GM19467 (cell line): ENCODE measurements around the gene CAV3.

Source experiments
- ATAC-seq: cut with Tn5 transposase; IDR thresholded peaks from one replicate; pipeline ENCODE4 v1.9.1; 2021; ENCODE audit warnings: mild to moderate bottlenecking, moderate library complexity; ENCODE audit not compliant: unreplicated experiment

The CAV3 gene

DNA sequence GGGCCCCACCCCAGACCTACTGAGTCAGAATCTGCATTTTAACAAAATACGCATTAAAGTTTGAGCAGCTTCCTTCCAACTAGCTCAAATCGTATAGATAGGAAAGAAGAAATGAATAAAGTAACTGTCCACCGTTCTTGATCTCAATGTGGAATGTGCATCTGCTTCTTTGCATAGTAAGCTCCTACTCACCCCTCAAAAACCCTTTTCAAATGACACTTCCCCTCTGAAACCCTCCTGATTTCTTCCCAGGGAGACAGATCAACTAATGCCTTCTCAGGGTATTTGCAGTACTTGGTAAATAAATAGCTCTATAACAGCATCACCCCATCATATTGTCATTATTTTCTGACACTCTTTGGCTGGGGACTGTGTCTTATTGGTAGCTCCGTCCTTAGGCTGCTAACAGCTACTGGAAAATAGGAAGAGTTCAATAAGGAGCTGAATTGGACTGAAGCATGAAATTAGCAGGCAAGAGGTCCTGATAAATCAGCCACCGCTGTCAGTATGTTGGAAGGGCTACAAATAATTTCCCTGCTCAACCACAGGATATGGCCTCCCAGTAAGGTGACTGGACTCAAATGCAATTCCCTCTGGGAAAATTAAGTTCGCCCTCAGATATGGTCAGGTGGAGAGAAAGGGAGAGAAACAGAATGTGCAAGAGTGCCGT, 25.6 kb downstream of the CAV3 start:
- ATAC-seq, result no peak

DNA sequence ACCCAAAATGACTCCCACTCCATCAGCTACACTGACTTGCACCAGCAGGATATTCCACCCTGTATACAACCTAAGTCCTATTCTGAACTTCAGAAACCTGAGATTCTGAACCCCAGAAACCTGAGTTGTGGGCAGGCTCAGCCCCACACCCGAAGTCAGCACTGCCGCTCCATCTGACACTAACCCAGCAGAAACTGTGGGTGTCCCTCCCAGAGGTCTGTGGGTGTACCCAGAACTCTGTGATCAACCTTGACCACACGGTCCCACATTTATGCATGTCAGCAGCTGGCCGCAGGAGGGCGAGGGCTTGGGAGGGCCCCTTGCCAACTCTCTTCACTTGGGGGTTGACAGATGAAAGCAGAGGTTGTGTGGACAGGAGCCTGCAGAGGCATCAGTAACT, 26.5 kb downstream of the CAV3 start:
- no peak for ATAC-seq

DNA sequence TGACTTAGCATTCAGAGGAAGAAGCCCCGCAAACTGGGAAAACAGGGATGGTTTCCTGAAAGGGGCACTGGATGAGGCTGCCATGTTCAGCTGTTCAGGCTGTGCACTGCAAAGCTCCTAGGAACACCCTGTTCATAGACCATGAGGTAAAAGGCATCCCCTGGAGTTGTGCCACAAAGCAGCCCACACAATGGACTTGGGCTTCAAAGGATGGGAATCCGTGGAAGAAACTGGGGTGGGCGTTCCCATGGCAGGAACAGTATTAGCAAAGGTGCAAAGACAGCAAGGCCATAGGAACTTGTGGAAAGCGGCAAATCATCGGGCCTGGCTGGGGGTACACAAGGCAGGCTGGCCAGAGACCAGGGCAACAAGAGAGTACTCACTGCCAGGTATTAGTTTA, 26.9 kb downstream of the CAV3 start:
- ATAC-seq, result no peak

DNA sequence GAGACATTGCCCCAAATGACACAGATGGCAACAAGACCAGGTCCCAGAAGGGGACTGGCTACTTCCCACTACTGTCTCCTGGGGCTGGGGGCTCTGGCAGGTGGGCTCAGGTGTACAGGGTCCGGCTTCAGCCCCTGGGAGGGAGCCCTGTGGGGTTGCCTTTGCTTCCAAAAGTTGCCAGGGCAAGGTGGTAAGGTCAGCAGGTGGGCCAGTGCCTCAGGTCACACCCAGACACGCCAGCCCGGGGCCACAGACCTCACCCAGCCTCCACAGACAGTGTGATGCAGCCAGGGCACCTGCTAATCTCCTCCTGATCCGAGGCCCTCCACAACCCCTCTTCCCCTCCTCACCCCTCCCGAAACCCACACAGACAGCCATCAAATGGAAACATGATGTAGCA, 28.3 kb downstream of the CAV3 start:
- ATAC-seq, result no peak

DNA sequence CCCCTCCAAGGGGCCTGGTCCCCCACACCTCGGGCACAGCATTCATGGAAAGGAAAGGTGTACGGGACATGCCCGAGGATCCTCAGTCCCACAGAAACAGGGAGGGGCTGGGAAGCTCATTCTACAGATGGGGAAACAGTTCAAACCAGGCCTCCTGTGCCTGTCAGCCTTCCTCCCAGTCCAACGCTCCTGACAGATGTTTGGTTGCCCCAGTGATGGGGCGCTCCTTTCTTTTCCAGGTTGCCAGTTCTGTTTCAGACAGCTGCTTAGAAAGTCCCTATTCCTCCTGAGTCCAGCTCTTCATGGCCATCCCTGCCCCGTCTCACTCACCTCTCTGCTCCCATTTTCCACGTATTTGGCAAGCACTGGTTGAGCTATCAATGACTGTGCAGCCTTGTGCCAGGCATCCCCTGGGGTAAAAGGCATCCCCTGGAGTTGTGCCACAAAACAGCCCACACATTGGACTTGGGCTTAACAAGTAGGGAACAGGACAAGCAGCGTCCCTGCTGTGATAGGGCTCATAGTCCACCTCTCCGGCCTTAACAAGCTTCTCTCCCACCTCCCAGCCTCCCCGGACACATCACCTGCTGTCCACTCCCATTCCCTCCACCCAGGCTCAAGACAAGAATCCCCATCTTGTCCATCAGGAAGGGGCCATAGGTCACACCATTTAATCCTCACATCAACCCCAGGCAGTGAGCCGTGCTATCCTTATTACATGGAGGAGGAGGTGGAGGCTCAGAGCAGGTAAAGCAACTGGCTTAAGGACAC, 29.2 kb downstream of the CAV3 start:
- no peak for ATAC-seq

DNA sequence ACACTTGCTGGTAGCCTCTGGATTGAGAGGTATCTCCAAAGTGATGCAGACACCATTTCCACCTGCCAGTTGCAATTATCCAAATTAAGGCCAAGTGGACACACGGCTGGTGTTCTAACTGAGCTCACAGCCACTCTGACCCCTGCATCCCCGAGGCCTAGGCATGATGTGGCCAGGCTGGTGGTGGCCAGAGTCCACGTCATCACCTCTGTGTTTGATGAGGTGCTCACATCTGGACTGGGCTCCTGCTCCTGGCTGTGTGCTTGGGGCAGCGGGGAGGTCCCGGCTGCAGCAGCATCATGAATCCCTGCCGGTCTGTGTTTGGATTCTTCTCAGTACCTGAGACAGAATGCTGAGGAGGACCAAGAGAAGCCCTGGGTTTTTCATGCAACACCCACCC, 30.9 kb downstream of the CAV3 start:
- no peak for ATAC-seq

DNA sequence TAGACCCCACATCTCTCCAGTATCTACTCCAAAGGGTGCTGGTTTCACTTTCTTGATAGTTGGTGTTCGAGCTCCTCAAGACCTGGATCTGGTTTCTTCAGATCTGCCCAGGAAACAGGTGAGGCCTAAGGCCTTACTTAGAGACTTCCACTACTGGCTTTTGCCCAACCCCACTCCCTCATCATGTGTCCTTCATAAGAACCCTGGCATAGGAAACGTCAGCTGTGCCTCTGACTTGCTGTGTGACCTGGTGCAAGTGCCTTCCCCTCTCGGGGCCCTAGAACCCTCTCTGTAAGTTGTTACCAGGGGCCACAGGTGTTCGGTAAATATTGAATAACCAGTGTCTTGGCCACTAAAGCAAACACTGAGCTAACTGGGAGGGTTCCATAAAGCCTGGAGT, 31.9 kb downstream of the CAV3 start:
- no peak for ATAC-seq

DNA sequence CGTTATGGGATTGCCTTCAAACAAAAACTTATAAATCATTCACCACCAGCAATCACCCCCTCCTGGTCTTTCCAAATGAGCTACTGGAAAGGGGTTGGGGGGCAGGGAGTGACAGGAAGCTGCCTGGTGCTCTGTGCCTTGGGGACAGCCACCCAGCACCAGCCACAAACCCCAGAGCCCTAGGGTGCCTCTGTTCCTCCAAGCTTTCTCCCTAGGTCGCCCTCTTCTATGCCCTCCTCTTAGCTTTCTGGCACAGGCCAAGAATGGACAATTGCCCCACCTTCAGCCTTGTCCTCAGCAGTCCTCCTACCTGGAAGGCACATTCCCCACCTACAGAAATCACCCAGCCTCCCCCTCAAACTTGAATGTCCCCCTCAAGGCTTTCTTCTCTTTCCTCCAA, 32.5 kb downstream of the CAV3 start:
- ATAC-seq, result no peak

DNA sequence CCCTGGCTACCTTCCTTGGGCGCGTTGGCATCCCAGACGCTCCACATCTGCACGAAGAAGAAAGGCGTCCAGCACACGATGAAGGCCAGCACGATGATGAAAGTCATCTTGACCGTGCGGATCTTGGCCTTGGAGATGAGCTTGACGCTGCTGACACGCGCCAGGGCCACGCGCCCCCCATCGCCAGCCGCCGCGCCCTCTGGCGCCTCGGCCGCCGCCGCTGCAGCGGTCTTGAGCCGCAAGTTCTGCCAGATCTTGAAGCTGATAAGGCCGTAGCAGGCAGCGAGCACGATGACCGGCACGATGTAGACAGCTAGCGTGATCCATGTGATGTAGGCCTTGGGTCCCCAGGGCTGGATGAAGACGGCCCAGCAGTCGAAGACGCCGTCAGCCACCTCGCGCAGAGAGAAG, 33.7 kb downstream of the CAV3 start:
- ATAC-seq, result no peak

DNA sequence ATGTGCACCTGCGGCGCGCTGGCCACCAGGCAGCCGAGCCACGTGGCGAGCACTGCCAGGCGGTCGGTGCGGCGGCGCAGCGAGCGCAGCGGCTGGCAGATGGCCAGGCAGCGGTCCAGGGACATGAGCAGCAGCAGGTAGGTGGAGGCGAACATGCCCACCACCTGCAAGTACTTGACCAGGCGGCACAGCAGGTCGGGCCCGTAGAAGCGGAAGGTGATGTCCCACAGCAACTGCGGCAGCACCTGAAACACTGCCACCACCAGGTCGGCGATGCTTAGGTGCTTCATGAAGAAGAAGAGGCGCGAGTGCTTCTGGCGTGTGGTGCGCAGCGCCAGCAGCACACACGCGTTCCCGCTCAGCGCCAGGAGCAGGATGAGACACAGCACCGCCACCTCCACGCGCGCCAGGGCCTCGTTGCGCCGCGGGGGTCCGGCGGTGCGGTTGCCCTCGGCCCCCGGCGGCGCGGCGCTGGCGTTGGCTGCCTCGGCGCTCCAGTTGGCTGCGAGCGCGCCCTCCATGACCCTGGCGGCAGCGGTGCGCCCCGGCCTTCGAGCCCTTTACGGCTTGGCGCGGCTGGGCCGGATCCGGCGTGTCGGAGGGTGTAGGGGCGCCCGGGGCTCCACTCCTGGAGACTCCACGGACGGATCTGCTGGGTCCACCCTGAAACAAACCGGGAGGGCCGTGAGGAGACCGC, 34.2 kb downstream of the CAV3 start:
- peak; percentile 48 for ATAC-seq

DNA sequence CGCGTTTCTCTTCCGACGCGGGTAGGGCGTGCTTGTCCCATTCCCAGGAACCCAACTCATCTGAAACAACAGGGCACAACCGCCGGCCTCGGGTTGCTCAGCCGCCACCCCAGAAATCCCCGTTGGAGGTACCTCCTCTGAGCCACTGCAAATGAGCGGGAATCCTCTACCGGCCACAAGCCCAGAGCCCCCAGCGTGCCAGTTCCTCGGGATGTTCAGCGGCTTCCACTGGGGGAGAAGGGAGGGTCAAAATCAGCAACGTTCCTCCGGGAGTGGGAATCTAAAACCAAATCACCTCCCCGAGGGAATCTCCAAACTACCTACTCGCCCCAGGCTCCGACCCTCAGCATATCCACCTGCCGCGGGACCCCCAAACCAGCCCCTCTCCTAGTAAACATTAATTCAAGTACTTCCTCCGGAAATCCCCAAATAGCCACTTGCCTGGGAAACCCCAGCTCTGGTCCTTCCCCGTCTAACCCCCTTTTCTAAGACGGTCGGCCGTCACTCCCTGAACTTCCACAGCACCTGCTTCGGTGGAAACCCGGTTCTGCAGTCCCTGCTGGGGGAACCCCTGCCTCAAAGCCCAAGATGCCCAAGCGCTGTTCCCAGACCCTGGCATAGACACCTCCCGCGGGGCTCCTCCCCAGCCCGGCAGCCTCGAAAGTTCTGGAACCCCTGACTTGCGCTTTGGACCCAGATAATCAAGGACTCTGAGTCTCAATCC, 34.9 kb downstream of the CAV3 start:
- peak; percentile 25 for ATAC-seq

DNA sequence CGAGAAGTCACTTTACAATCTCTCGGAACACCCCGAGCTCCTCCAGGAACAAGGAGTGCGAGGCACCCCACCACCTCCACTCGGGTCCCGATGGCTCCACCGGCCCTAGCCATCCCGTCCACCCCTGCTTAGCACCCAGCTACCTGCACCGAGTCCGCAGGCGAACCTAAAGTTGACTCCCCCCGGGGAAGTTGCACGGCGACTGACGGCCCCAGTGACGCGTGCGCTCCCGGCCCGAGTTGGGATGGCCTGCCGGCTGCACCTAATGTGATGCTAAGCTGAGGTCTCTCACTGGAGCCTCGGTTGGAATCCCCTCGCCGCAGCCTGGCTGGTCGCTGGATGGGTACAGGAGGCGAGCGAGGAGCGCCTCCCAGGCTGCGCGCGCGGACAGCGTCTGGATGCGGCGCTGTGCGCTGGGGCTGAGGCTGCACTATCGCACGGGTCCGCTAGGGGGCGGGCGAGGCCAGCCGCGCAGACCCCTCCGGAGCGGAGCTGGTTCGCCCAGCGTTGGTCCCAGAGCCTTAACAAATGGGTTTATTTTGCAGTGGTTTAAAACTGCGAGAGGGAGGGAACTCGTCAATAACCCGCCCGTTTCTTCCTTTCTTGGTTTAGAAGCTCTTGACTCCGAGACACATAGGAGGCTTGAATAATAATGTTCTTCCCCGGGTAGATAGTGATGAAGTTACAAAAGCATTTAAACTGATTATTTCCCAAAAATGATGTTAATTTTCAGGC, 35.7 kb downstream of the CAV3 start, which contains the start of gene OXTR:
OXTR (minus strand) TSS at position 526 of the 735 bp plus-strand sequence. CDS start 1,426 bp downstream, outside the sequence.
- ATAC-seq, result peak; percentile 72

DNA sequence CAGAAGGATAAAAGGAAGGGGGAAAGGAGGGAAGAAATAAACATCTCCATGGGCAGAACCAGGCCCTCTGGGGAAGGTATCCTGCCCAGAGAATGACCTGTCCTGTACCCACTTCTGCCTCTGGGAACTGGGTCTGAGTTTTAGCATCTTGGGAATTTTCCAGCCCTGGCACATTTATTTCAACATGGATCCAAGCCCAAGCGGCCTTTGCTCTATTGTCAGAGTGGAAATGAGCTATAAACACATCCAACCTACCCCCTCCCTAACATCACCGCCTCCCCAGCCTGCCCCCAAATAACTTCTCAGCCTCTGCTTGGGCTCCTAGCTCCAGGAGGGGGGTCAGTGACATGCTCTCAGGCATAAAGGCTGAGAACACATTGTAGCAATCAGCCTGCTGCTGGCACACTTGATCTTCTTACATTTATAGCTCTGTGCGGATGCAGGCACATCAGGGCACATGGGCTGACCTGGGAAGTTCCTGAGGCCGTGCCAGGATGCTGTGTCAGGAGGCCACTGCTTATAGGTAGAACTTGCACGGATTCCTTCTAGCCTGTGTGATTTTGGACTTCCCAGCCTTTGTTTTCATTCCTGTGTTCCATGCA, 40.4 kb downstream of the CAV3 start:
- ATAC-seq, result no peak

DNA sequence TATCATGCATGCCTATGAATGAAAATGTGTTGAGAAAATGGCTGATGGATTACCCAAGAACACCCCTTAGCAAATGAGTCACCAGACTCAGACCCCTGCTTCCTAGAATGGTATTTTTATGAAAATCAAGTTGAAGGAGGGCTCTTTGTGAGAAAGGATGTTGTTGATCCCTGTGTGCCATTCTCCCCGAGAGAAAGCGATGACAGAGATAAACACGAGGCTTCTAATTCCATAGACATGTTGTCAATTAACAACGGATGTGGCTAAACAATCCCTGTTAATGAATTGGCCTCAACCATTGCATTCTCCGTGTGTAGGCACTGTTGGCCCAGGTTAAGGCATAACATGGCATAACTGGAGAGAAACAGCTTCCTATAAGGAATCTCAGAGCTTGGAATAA, 41.6 kb downstream of the CAV3 start:
- no peak for ATAC-seq

DNA sequence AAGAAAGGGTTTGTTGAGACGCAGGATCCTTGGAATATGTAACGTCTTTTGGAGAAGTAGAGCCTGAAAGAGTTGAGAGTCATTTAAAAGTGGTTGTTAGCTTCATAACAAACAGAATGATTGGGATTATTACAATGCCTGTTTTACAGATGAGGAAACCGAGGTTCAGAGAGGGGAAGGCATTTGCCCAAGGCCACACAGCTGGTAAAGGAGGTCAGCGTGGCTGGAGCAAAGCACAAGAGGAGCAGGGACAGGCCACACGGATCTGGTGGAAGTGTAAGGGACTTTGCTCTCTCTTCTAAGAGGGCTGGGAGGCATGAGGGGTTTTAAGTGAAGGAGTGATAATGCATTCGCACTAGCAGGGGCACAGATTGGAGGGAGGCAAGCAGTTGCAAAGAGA, 42.0 kb downstream of the CAV3 start:
- ATAC-seq, result no peak

DNA sequence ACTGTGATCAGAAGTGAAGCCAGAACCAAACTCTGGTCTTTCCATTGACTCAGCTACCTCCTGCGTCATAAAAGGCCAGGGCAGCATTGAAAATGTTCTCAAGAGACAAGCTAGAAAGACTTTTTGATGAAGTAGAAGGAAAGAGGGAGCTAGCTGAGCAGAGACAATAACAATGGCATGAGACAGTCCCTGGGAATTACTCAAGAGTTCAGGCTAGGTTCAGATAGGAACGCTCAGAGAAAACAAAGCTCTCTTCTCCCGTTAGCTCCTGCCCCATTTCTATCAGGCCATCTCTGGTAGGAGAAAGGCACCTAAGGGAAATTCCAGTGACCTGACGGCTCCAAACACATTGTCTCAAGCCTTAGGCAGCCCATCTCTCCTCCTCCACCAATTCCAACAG, 42.8 kb downstream of the CAV3 start:
- no peak for ATAC-seq

DNA sequence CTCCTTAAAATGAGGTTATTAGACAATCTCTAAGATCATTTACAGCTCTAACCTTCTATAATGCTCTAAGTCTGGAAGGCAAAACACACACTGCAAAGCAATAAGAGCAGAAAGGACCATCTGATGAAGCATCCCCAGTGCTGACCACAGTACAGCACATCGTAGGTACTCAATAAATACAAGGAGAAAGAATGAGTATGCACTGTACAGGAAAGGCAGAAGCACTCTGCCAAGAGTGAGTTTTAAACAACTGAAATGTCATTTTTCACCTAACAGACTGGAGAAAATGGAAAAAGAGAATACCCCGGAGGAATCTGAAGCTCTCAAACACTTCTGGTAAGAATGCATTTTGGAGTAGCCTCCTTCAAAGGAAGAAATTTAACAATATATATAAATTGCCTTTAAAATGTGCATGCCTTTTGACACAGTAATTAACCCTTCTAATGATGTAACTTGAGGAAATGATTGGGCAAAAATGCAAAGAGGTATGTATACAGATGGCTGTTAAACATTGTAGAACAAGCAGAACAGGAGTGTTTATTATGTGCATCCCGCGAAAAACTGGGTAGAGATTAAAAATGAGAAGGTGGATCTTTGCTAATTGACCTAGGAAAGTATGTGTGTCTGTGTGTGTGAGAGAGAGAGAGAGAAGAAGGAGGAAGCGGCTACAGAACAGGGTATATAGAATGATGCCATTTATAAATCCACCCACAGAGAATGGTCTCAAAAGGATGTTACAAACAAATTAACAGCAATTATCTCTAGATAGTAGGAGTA, 43.8 kb downstream of the CAV3 start:
- ATAC-seq, result no peak

DNA sequence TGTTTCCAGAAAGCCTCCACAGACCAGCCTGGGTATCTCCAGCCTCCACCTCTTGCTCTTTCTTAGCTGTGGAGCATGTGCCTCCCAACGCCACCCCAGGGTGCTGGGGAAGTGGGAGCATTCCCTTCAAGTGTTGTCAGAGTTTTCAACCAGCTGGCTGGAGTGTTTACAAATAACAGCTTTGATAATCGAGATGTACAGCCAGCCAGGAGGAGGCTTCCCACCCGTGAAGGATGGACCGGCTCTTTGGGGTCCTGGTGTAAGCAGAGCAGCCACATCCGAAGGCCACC, 44.3 kb downstream of the CAV3 start:
- ATAC-seq, result no peak

DNA sequence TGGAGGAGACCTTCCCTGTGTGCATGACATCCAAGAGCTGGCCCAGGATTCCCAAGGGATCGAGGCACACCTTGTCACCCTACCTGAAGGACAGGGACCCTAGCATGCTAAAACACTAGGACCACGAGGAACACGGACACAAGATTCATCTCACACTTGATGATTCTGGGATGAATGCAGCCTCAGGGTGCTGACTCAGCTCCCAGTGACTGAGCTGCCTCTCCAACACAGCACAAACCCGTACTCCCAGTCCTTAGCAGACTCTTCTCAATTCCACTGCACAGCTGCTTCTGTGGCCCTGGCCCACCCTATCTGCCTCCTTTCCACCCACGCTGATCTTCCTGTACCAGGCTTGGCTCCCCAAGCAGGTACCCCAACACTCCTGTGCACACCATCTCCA, 44.9 kb downstream of the CAV3 start:
- ATAC-seq, result no peak

DNA sequence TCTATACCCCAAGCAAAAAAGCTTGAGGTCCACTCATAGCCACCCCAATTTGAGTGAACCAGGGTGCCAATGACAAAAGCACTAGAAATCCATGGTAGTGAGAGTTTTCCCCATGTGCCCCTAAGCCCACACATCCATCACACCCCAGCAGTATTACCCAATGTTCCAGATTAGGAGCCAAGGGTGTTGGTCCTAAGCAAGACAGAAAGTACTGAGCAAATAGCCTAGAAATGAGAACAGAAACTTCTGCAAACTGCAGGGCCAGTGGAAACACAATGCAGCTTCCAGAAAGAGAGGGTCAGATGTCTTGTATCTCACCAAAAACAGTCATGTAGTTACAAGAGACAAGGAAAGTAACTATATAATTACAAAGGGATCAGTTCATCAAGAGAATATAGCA, 46.7 kb downstream of the CAV3 start:
- ATAC-seq, result no peak
